Measurements from ENCODE around the gene MAP7.

The MAP7 gene

DNA sequence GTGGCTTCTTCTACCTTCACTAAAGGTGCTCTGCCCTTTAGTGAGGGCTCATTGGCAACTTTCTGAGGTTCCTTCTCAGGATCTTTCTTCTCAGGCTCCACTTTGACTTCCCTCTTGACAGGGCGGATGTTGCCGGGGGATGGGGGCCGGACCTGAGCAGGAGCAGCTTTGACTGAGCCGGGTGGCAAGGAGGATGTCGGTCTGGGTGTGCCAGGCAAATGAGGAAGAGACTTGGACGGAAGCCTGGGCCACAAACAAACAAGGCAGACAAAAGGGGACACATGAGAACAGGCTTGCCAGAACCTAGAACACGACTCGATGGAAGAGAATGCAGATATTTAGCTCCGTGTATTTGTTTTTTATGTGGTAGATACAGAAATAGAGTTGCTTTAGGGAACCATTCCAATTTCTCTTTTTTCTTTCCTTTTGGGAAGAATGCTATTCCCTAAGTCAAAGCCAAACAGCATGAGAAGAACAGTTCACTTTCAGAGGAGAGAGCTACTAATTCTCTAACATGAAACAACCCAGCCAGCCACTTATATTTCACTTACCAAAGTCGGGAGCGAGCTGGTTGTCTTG, 184.4 kb downstream of the MAP7 start:
- no peaks in the 10 kb centered on the region for H3K36me3 ChIP-seq (ENCODE audit: insufficient read depth, low read length)
- no peak overlapping the region for H3K9ac ChIP-seq (ENCODE audit: low read length)
- no peaks in the 10 kb centered on the region for H3K9me3 ChIP-seq (ENCODE audit: low read length)
- no peak overlapping the region for H3K4me3 ChIP-seq (ENCODE audit: low read depth in 1 of 2, low read length in 2 of 2)
- H3K27ac ChIP-seq (ENCODE audit: low read depth, low read length): no peak overlapping the region
- H3K4me1 ChIP-seq (ENCODE audit: insufficient read depth, low read length): peaks cover 1% of the 10 kb centered on the region
- H3K27me3 ChIP-seq (ENCODE audit: control insufficient read depth in 1 of 2, insufficient read depth in 2 of 2, low read length in 2 of 2): no peaks in the 10 kb centered on the region

DNA sequence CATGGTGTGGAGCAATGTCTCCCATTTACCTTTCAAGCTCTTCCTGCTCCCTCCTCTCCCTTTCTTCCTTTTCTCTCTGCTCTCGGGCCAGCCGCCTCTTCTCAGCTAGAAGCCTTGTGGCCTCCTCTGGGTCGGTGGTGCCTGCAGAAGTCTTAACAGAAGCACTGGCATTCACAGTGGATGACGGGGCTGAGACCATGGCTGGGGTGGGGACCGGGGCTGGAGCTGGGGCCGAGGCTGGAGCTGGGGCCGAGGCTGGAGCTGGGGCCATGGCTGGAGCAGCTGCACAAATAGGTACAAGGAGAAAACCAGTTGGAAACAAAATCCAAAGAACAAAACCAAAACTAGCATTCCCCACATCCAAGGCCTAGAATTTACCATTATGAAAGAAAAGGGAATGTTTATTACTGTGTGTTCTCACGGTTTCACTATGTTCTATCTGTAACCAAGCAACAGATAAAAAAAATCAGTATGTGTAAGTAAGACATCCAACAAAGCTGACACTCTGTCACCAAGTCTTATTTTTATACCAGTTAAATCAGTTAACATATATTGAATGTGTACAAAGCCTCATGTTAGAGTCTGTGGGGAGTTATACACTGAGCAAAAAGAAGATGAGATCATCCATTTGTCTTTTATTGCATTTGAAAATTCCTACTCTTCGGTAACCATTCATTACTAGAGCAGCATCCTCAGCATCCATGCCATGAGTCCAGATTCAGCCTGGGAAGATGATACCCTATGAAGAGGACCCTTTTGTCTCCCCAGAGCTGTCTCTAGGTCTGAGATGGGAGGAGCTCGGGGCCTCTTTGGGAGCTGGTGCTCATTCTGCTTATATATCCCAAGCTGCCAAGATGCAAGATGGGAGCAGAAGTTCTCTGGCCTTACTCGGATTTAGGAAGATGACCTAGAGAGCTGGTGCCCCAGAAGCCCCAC, 187.5 kb downstream of the MAP7 start:
- Histone ChIP-seq H3K9me3 (ENCODE audit: low read length) (no peaks in the 10 kb centered on the region), H3K4me1 (ENCODE audit: insufficient read depth, low read length) (no peaks in the 10 kb centered on the region), H3K4me3 (ENCODE audit: low read depth in 1 of 2, low read length in 2 of 2) (no peak overlapping the region), H3K27ac (ENCODE audit: low read depth, low read length) (no peak overlapping the region), H3K36me3 (ENCODE audit: insufficient read depth, low read length) (no peaks in the 10 kb centered on the region), H3K27me3 (ENCODE audit: control insufficient read depth in 1 of 2, insufficient read depth in 2 of 2, low read length in 2 of 2) (no peaks in the 10 kb centered on the region), H3K9ac (ENCODE audit: low read length) (no peak overlapping the region)

DNA sequence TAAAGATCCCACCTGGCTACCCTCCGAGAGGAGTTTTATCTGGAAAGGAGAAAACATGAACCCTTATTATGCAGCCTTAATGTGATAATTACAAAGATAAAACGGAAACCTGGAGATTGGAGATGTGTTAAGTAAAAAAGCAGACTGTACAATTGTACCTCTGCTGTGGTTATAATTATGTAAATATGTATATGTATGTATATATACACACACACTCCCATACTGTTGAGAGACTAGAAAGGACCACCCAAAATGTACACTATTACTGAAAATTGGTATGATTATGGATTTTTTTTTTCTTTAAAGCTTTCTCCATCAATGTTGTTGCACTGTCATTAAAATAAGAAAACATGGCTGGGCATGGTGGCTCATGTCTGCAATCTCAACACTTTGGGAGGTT, 188.4 kb downstream of the MAP7 start:
- H3K9me3 ChIP-seq (ENCODE audit: low read length): no peaks in the 10 kb centered on the region
- no peak overlapping the region for H3K27ac ChIP-seq (ENCODE audit: low read depth, low read length)
- H3K9ac ChIP-seq (ENCODE audit: low read length): no peak overlapping the region
- H3K4me1 ChIP-seq (ENCODE audit: insufficient read depth, low read length): no peaks in the 10 kb centered on the region
- H3K36me3 ChIP-seq (ENCODE audit: insufficient read depth, low read length): no peaks in the 10 kb centered on the region
- no peaks in the 10 kb centered on the region for H3K27me3 ChIP-seq (ENCODE audit: control insufficient read depth in 1 of 2, insufficient read depth in 2 of 2, low read length in 2 of 2)
- no peak overlapping the region for H3K4me3 ChIP-seq (ENCODE audit: low read depth in 1 of 2, low read length in 2 of 2)

DNA sequence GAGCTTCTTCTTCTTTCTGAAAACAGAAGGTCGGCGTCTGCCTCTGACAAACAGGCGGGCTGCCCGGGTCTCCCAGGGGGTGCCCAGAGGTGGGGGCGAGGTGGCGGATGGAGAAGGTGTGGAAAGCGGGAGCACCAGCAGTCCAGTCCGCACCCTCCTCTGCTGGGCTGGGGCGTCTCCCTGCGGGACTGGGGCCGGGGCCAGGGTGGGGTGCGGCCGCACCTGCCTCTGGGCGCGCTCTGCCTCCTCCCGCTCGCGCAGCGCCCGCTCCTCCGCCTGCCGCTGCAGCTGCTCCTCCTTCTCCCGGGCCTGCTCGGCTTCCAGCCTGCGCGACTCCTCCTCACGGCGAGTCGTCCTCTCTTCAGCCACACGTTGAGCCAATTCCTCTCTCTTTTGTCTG, 189.4 kb downstream of the MAP7 start:
- Histone ChIP-seq H3K27me3 (ENCODE audit: control insufficient read depth in 1 of 2, insufficient read depth in 2 of 2, low read length in 2 of 2) (no peaks in the 10 kb centered on the region), H3K27ac (ENCODE audit: low read depth, low read length) (no peak overlapping the region), H3K4me1 (ENCODE audit: insufficient read depth, low read length) (no peaks in the 10 kb centered on the region), H3K9ac (ENCODE audit: low read length) (no peak overlapping the region), H3K4me3 (ENCODE audit: low read depth in 1 of 2, low read length in 2 of 2) (no peak overlapping the region), H3K36me3 (ENCODE audit: insufficient read depth, low read length) (no peaks in the 10 kb centered on the region), H3K9me3 (ENCODE audit: low read length) (no peaks in the 10 kb centered on the region)

DNA sequence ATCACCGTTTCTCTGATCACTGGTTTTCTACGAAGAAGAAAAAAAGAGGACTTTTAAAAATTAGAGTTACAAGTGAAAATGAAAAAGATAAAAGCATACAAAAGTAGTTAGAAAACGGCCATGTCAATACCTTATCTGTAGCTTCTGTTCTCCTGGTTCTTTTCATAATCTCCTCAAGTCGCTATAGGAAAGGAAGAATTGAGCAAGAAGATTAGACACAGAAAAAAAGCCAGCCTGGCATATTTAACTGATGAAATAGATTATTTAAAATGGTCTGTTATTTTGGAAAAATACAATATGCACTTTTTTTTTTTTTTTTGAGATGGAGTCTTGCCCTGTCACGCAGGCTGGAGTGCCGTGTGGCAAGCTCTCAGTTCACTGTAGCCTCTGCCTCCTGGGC, 190.4 kb downstream of the MAP7 start:
- Histone ChIP-seq H3K9ac (ENCODE audit: low read length) (no peak overlapping the region), H3K4me3 (ENCODE audit: low read depth in 1 of 2, low read length in 2 of 2) (no peak overlapping the region), H3K36me3 (ENCODE audit: insufficient read depth, low read length) (no peaks in the 10 kb centered on the region), H3K27ac (ENCODE audit: low read depth, low read length) (no peak overlapping the region), H3K27me3 (ENCODE audit: control insufficient read depth in 1 of 2, insufficient read depth in 2 of 2, low read length in 2 of 2) (no peaks in the 10 kb centered on the region), H3K4me1 (ENCODE audit: insufficient read depth, low read length) (no peaks in the 10 kb centered on the region), H3K9me3 (ENCODE audit: low read length) (no peaks in the 10 kb centered on the region)

DNA sequence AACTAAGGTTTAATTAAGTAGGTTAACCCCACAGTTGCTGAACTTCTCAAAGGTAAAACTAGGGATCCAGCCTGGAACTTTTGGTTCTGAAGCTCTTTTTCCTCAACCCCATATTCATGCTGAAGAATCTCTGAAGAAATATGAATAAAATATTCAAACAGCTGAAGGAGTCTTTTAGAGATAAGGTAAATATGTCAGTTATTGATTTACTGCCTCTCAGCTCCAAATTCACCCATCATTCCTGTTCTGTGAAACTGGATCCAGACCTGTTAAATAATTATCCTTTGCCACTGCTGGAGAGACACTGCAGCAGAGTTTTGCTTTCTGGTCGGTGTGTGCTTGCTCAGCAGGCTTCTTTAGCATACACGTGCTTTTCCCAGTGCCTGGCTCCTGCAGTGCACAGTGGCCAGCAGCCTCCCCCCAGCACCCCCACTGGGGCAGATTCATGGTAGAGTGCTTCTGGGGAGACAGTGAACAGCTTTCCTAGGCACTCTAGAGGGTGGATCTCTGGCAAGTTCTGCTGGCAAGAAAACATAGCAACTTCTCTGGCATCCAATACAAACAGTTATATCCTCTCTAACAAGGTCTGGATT, 198.6 kb downstream of the MAP7 start:
- Histone ChIP-seq H3K9me3 (ENCODE audit: low read length) (no peaks in the 10 kb centered on the region), H3K36me3 (ENCODE audit: insufficient read depth, low read length) (no peaks in the 10 kb centered on the region), H3K9ac (ENCODE audit: low read length) (no peak overlapping the region), H3K27me3 (ENCODE audit: control insufficient read depth in 1 of 2, insufficient read depth in 2 of 2, low read length in 2 of 2) (no peaks in the 10 kb centered on the region), H3K4me3 (ENCODE audit: low read depth in 1 of 2, low read length in 2 of 2) (no peak overlapping the region), H3K4me1 (ENCODE audit: insufficient read depth, low read length) (peaks cover 16% of the 10 kb centered on the region), H3K27ac (ENCODE audit: low read depth, low read length) (no peak overlapping the region)

DNA sequence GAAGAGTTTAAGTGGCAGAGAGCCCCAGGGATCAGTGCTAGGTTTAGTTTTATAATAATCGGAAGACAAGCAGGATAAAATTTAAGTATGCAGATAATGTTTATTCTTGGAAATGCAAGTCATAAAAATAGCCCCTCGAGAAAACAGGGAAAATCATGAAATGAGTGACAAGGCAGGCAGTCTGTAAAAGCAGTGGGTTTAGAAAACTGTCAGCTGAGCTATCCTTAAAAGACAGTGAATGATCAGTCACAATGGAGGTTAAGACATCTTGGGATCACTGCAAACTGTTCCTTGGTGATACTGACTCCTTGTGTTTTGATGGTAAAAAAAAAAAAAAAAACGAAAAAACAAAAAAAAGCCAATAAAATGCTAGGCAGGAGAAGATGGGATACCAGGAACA, 199.3 kb downstream of the MAP7 start:
- no peaks in the 10 kb centered on the region for H3K27me3 ChIP-seq (ENCODE audit: control insufficient read depth in 1 of 2, insufficient read depth in 2 of 2, low read length in 2 of 2)
- H3K36me3 ChIP-seq (ENCODE audit: insufficient read depth, low read length): no peaks in the 10 kb centered on the region
- no peaks in the 10 kb centered on the region for H3K9me3 ChIP-seq (ENCODE audit: low read length)
- peaks cover 16% of the 10 kb centered on the region for H3K4me1 ChIP-seq (ENCODE audit: insufficient read depth, low read length)
- H3K27ac ChIP-seq (ENCODE audit: low read depth, low read length): no peak overlapping the region
- H3K9ac ChIP-seq (ENCODE audit: low read length): no peak overlapping the region
- no peak overlapping the region for H3K4me3 ChIP-seq (ENCODE audit: low read depth in 1 of 2, low read length in 2 of 2)

DNA sequence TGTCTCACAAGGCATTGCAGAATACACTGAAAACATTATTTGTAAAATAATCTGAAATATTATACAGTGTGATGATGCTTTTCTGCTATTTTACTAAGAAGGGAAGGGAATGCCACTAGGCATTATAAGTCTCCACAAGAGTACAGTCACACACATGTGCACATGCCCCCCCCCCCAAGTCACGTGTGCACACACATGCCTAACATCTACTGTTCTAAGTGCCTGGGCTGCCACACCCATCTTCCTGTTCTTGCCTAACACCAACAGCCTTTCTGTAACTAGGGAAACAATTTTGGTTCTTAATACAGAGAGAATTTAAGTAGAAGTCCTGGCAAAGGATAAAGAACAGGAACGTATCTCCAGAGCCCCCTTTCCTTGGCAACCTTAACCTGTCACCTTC, 202.4 kb downstream of the MAP7 start:
- H3K9me3 ChIP-seq (ENCODE audit: low read length): no peaks in the 10 kb centered on the region
- no peak overlapping the region for H3K4me3 ChIP-seq (ENCODE audit: low read depth in 1 of 2, low read length in 2 of 2)
- H3K9ac ChIP-seq (ENCODE audit: low read length): no peak overlapping the region
- no peaks in the 10 kb centered on the region for H3K36me3 ChIP-seq (ENCODE audit: insufficient read depth, low read length)
- H3K27me3 ChIP-seq (ENCODE audit: control insufficient read depth in 1 of 2, insufficient read depth in 2 of 2, low read length in 2 of 2): no peaks in the 10 kb centered on the region
- peaks cover 16% of the 10 kb centered on the region for H3K4me1 ChIP-seq (ENCODE audit: insufficient read depth, low read length)
- no peak overlapping the region for H3K27ac ChIP-seq (ENCODE audit: low read depth, low read length)

DNA sequence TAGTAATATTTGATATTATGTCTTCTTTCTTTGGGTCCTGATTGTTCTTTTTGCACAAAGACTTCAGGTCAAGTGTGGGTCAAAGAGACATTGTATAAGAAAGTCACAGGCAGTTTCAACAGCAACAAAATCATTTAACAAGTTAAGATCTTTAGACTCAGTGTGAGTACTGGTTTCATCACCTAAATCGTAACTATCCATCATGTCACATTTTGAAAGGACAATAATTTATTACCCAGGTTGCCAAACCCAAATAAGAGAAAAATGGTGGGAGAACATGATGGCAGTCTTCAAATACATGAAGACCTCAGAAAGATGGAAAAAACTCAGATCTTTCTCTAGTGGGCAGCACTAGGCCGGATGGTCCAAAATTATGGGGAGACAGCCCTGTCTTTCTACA, 205.1 kb downstream of the MAP7 start:
- H3K9ac ChIP-seq (ENCODE audit: low read length): no peak overlapping the region
- no peaks in the 10 kb centered on the region for H3K36me3 ChIP-seq (ENCODE audit: insufficient read depth, low read length)
- H3K4me3 ChIP-seq (ENCODE audit: low read depth in 1 of 2, low read length in 2 of 2): no peak overlapping the region
- no peaks in the 10 kb centered on the region for H3K27me3 ChIP-seq (ENCODE audit: control insufficient read depth in 1 of 2, insufficient read depth in 2 of 2, low read length in 2 of 2)
- no peak overlapping the region for H3K27ac ChIP-seq (ENCODE audit: low read depth, low read length)
- H3K4me1 ChIP-seq (ENCODE audit: insufficient read depth, low read length): no peaks in the 10 kb centered on the region
- H3K9me3 ChIP-seq (ENCODE audit: low read length): no peaks in the 10 kb centered on the region

DNA sequence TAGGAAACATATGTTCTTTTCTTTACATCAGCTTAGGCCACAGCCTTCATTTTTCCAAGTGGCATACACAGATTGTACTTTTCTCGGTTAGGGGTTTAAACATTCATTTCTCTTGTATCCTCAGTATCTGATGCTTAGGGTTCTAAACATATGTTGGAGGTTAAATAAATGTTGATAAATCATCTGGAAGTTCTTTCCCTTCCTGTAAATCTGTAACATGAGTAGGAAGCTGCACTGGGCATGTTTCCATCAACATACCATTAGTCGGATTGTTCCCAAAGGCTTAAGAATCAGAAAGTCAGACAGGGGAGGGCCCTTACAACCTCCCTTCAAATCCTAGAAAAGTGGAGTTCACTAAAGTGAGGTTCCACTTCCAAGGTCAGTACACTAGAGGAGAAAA, 205.8 kb downstream of the MAP7 start:
- H3K4me3 ChIP-seq (ENCODE audit: low read depth in 1 of 2, low read length in 2 of 2): no peak overlapping the region
- H3K9ac ChIP-seq (ENCODE audit: low read length): no peak overlapping the region
- H3K4me1 ChIP-seq (ENCODE audit: insufficient read depth, low read length): no peaks in the 10 kb centered on the region
- no peaks in the 10 kb centered on the region for H3K27me3 ChIP-seq (ENCODE audit: control insufficient read depth in 1 of 2, insufficient read depth in 2 of 2, low read length in 2 of 2)
- H3K27ac ChIP-seq (ENCODE audit: low read depth, low read length): no peak overlapping the region
- no peaks in the 10 kb centered on the region for H3K36me3 ChIP-seq (ENCODE audit: insufficient read depth, low read length)
- no peaks in the 10 kb centered on the region for H3K9me3 ChIP-seq (ENCODE audit: low read length)

DNA sequence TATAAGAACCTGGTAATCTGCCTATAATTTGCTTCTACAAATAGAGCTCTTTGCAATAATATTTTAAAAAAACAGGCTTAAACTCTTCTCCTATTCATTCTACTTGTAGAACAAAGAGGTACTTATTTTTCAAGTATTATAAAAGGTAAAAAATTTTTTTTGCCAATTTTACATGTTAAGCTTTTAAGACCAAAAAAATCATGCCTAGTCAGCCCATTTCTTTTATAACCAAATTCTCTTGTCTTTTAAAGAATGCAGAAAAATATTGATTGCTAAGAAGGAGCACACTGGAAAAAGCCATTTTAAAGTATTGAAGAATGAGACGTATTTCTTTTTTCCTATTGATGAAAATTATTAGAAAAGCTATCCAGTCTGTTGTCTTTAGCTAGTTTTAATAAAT, 206.5 kb downstream of the MAP7 start:
- no peak overlapping the region for H3K27ac ChIP-seq (ENCODE audit: low read depth, low read length)
- H3K36me3 ChIP-seq (ENCODE audit: insufficient read depth, low read length): no peaks in the 10 kb centered on the region
- no peaks in the 10 kb centered on the region for H3K4me1 ChIP-seq (ENCODE audit: insufficient read depth, low read length)
- no peaks in the 10 kb centered on the region for H3K27me3 ChIP-seq (ENCODE audit: control insufficient read depth in 1 of 2, insufficient read depth in 2 of 2, low read length in 2 of 2)
- no peak overlapping the region for H3K9ac ChIP-seq (ENCODE audit: low read length)
- no peak overlapping the region for H3K4me3 ChIP-seq (ENCODE audit: low read depth in 1 of 2, low read length in 2 of 2)
- no peaks in the 10 kb centered on the region for H3K9me3 ChIP-seq (ENCODE audit: low read length)
